DND-41 (cell line): ENCODE measurements around the gene CFAP141.

Experiments
- ATAC-seq: fragments of 200-7000 bp; cut with Tn5 transposase; 3 replicates; pipeline ENCODE4 v1.9.1; 2021; ENCODE audit warnings: low read depth; ENCODE audit not compliant: insufficient read depth
- DNase-seq: peaks from one replicate; pipeline ENCODE4 v3.0.0-alpha.2; 2020
- H2AFZ ChIP-seq: 2 replicates; pipeline ENCODE4 v1.6.0; 2012; ENCODE audit warnings: low read depth, low read length
- H3K27ac ChIP-seq: 2 replicates; pipeline ENCODE4 v1.5.1; 2012; ENCODE audit warnings: low read length, inconsistent platforms
- H3K27me3 ChIP-seq: fragments of 200-600 bp; sonication (generic); 2 replicates; pipeline ENCODE4 v1.6.0; 2012; ENCODE audit warnings: low read length, mild to moderate bottlenecking, inconsistent platforms; ENCODE audit not compliant: insufficient read depth, poor library complexity
- H3K36me3 ChIP-seq: 2 replicates; pipeline ENCODE4 v1.5.1; 2012; ENCODE audit warnings: low read length, inconsistent platforms; ENCODE audit not compliant: insufficient read depth
- H3K4me1 ChIP-seq: 2 replicates; pipeline ENCODE4 v1.5.1; 2012; ENCODE audit warnings: mild to moderate bottlenecking, low read length; ENCODE audit not compliant: insufficient read depth
- H3K4me2 ChIP-seq: 2 replicates; pipeline ENCODE4 v1.6.0; 2012; ENCODE audit warnings: mild to moderate bottlenecking, moderate library complexity, low read length, inconsistent platforms; ENCODE audit not compliant: insufficient read depth
- H3K4me3 ChIP-seq, 2 experiments: fragments of 200-600 bp in 1 of 2; shearing (Covaris generic) in 1 of 2; 2 replicates each; pipeline ENCODE4 v1.5.1; 2012 to 2016; ENCODE audit warnings: inconsistent platforms in 2 of 2, low read length in 2 of 2, mild to moderate bottlenecking in 2 of 2, low read depth in 1 of 2, moderate library complexity in 1 of 2
- H3K79me2 ChIP-seq: 2 replicates; pipeline ENCODE4 v1.6.0; 2012; ENCODE audit warnings: low read length, inconsistent platforms; ENCODE audit not compliant: insufficient read depth
- H3K9ac ChIP-seq: 2 replicates; pipeline ENCODE4 v1.6.0; 2012; ENCODE audit warnings: low read depth, mild to moderate bottlenecking, inconsistent platforms, low read length, moderate library complexity
- H3K9me3 ChIP-seq: 2 replicates; pipeline ENCODE4 v1.5.1; 2012; ENCODE audit warnings: low read length, moderate library complexity, mild to moderate bottlenecking, inconsistent platforms; ENCODE audit not compliant: insufficient read depth, severe bottlenecking
- H4K20me1 ChIP-seq: 2 replicates; pipeline ENCODE4 v1.6.0; 2012; ENCODE audit warnings: low read length; ENCODE audit not compliant: insufficient read depth
- CTCF ChIP-seq: IDR thresholded peaks from 2 replicates; pipeline ENCODE4 v1.5.1; 2012; ENCODE audit warnings: borderline replicate concordance, low read length, moderate library complexity, mild to moderate bottlenecking; ENCODE audit not compliant: poor library complexity, severe bottlenecking; ENCODE audit errors: extremely low read depth
- EZH2 ChIP-seq: IDR thresholded peaks from 3 replicates; pipeline ENCODE4 v1.6.1; 2012; ENCODE audit warnings: borderline replicate concordance, low read depth, mild to moderate bottlenecking, moderate library complexity, low read length, inconsistent platforms; ENCODE audit not compliant: severe bottlenecking

Gene CFAP141

DNA sequence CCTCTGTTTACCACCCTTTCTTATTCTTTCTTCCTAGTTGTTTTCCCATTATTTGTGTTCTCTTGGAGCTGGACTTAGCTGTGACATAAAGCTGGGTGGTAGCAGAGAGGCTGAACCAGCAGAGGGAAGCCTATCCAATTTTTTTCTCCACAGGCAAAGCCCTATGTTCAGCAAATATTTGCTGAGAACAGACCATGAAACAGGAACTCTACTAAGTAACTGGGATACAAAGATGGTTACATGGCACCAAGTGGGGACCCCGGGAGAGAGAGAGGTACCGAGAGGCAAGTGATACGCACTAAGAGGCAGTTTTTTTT, 6.6 kb downstream of the CFAP141 start:
- peaks cover 4% of the 10 kb centered on the region for H3K27me3 ChIP-seq
- no peak overlapping the region for H2AFZ ChIP-seq
- no peak for TF ChIP-seq CTCF
- TF ChIP-seq EZH2: no peak
- DNase-seq (no peak), ATAC-seq (no peak)
- H3K9me3 ChIP-seq: no peaks in the 10 kb centered on the region
- H3K4me2 ChIP-seq: no peak overlapping the region
- no peak overlapping the region for H3K27ac ChIP-seq
- H3K36me3 ChIP-seq: no peaks in the 10 kb centered on the region
- H3K4me3 ChIP-seq: no peak overlapping the region
- no peaks in the 10 kb centered on the region for H3K79me2 ChIP-seq
- H3K4me1 ChIP-seq: no peaks in the 10 kb centered on the region
- no peaks in the 10 kb centered on the region for H4K20me1 ChIP-seq
- no peak overlapping the region for H3K9ac ChIP-seq

GRCh38 chr1:154198756-154199562, 7.2 kb downstream of the CFAP141 start:
- Histone ChIP-seq H3K27ac (no peak overlapping the region), H3K4me2 (no peak overlapping the region), H3K27me3 (peaks cover 10% of the 10 kb centered on the region), H3K4me1 (no peaks in the 10 kb centered on the region), H4K20me1 (peaks cover 2% of the 10 kb centered on the region; the same call in 1 of the 2 replicates), H2AFZ (no peak overlapping the region), H3K79me2 (no peaks in the 10 kb centered on the region), H3K4me3 (no peak overlapping the region), H3K36me3 (no peaks in the 10 kb centered on the region), H3K9ac (no peak overlapping the region), H3K9me3 (no peaks in the 10 kb centered on the region)
- DNase-seq: peak; percentile 43
- no peak for TF ChIP-seq EZH2
- peak; percentile 54 for TF ChIP-seq CTCF
- peak; percentile 72 for ATAC-seq

- Histone ChIP-seq H2AFZ (no peak overlapping the region), H3K4me3 (no peak overlapping the region), H3K4me1 (no peaks in the 10 kb centered on the region), H3K27me3 (peaks cover 40% of the 10 kb centered on the region), H3K79me2 (no peaks in the 10 kb centered on the region), H4K20me1 (peaks cover 2% of the 10 kb centered on the region; the same call in 1 of the 2 replicates), H3K9me3 (no peaks in the 10 kb centered on the region), H3K4me2 (no peak overlapping the region), H3K36me3 (no peaks in the 10 kb centered on the region), H3K27ac (no peak overlapping the region), H3K9ac (no peak overlapping the region)
- no peak for TF ChIP-seq EZH2
- TF ChIP-seq CTCF: no peak
- no peak for DNase-seq
- ATAC-seq: no peak
Measured at GRCh38 chr1:154193821-154194220, 12.3 kb downstream of the CFAP141 start.
